CD4-positive, alpha-beta memory T cell (primary cell): ENCODE measurements around the gene PPM1F. TPM values are rescaled to one million over a fixed set of nuclear protein-coding genes. Genes with fewer than 3 reads are reported as not detected.
A peak's percentile ranks its signal among the peaks of the same experiment; 100 is the strongest.

ENCODE experiments used
- CTCF ChIA-PET: fragments of 350-600 bp; sonication (Branson Sonifier 250); formaldehyde crosslinking; loops from one replicate; lab custom pipeline; 2021; ENCODE audit warnings: inconsistent platforms; ENCODE audit not compliant: partially characterized antibody; lab: Charles Lee
- POLR2A ChIA-PET: fragments of 350-600 bp; sonication (Branson Sonifier 250); formaldehyde crosslinking; loops from one replicate; lab custom pipeline; 2021; ENCODE audit not compliant: partially characterized antibody; lab: Charles Lee
- DNase-seq, 5 donors: peaks; one replicate each; pipeline versions ENCODE4 v3.0.0 to v3.0.0-alpha.2; 2020 to 2022; ENCODE audit warnings: mixed read lengths in 1 of 5
- H3K27ac ChIP-seq: one replicate; pipeline ENCODE4 v1.7.0; 2013; ENCODE audit warnings: low read depth, low read length
- H3K27me3 ChIP-seq: 2 replicates; pipeline ENCODE4 v1.7.0; 2013; ENCODE audit warnings: mild to moderate bottlenecking, low read length, moderate library complexity; ENCODE audit not compliant: insufficient read depth
- H3K36me3 ChIP-seq: 2 replicates; pipeline ENCODE4 v1.7.0; 2013; ENCODE audit warnings: mild to moderate bottlenecking, low read length, moderate library complexity; ENCODE audit not compliant: insufficient read depth
- H3K4me1 ChIP-seq: 2 replicates; pipeline ENCODE4 v1.7.0; 2013; ENCODE audit warnings: mild to moderate bottlenecking, low read length, moderate library complexity; ENCODE audit not compliant: insufficient read depth
- H3K4me3 ChIP-seq, 2 donors: one replicate each; pipeline ENCODE4 v1.7.0; 2013; ENCODE audit warnings: low read length in 2 of 2, mild to moderate bottlenecking in 1 of 2
- H3K9me3 ChIP-seq, 2 donors: one replicate each; pipeline ENCODE4 v1.7.0; 2013; ENCODE audit warnings: low read length in 2 of 2, control low read depth in 1 of 2; ENCODE audit not compliant: control insufficient read depth in 1 of 2
- H3K27ac Mint-ChIP-seq, 7 donors: one replicate each; pipeline ENCODE4 v1.8.0; 2020 to 2021; ENCODE audit warnings: mixed read lengths in 7 of 7, mild to moderate bottlenecking in 6 of 7, inconsistent platforms in 3 of 7, moderate library complexity in 3 of 7
- H3K27me3 Mint-ChIP-seq, 2 donors: one replicate each; pipeline ENCODE4 v1.8.0; 2020 to 2021; ENCODE audit warnings: mixed read lengths in 2 of 2
- H3K36me3 Mint-ChIP-seq, 2 donors: one replicate each; pipeline ENCODE4 v1.8.0; 2020 to 2021; ENCODE audit warnings: mixed read lengths in 2 of 2, inconsistent platforms in 1 of 2, mild to moderate bottlenecking in 1 of 2
- H3K4me1 Mint-ChIP-seq, 4 donors: one replicate each; pipeline ENCODE4 v1.8.0; 2020 to 2021; ENCODE audit warnings: mixed read lengths in 4 of 4, mild to moderate bottlenecking in 1 of 4
- H3K4me3 Mint-ChIP-seq, 8 donors: one replicate each; pipeline ENCODE4 v1.8.0; 2020 to 2021; ENCODE audit warnings: mixed read lengths in 8 of 8, mild to moderate bottlenecking in 7 of 8, moderate library complexity in 6 of 8, inconsistent platforms in 3 of 8
- H3K9me3 Mint-ChIP-seq, 8 donors: one replicate each; pipeline ENCODE4 v1.8.0; 2020 to 2021; ENCODE audit warnings: mixed read lengths in 8 of 8, mild to moderate bottlenecking in 5 of 8, inconsistent platforms in 3 of 8, moderate library complexity in 1 of 8
- intact Hi-C: fragments of 100-400 bp; cut with micrococcal nuclease; formaldehyde crosslinking; loops from one replicate; pipeline ENCODE4 v1.15.1; 2023
- polyA plus RNA-seq, 2 donors: library from polyadenylated mRNA; unstranded; fragments of 300-500 nt; fragmentation: Illumina TruSeq; gene quantifications; one replicate each; pipeline ENCODE4 v1.2.3, GENCODE V29; 2021
- total RNA-seq, 2 experiments: library from RNA; stranded (reverse); gene quantifications; one replicate each; pipeline ENCODE4 v1.2.3, GENCODE V29; 2021

The PPM1F gene
- total and polyA plus RNA-seq, 4 experiments from 2014 or later = 5.3 to 25.4 (median 15.2) TPM

DNA sequence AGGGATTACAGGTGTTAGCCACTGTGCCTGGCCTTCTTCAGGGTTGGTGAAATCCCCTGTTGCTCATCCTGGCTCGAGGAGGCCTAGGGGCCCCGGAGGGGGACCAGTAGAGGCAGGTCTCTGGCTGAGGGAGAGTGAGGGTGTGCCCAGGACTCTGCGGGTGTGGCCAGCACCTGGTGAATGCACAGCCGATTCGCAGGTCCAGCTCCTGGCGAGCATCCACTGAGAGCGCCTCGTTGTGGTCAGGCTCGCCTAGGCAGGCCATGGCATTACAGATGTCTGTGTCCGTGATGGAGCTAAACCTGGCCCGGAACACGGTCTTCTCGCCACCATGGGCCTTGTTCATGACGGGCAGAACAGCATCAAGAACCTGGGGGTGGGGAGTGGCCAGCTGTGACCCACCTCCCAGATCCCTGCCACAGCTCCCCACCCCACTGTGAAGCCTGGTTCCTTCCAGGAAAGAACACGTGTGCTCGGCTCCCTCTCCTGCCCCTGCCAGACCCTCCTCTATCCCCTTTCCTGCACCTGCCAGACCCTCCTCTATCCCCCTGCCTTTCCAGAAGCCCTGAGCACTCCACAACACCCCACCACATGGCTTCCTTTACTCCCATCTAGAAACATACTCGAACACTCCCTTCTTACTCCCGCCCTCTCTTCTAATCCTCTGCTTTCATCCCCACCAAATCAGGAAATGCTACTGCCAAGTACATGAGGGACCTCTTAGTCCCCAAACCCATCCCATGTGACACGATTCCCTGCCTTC, 17.6 kb upstream of the PPM1F start:
- H3K4me1 Mint-ChIP-seq = peaks cover 0 to 5% (median under 1%) of the 10 kb centered on the region in 4 donors
- no peaks in the 10 kb centered on the region for H3K27me3 Mint-ChIP-seq
- H3K9me3 Mint-ChIP-seq = no peaks in the 10 kb centered on the region
- DNase-seq = no peak
- no peak overlapping the region for H3K4me3 ChIP-seq
- POLR2A ChIA-PET = interaction anchor here (5.4 kb wide), 1 partner anchor 12 kb away, joined by 29 read pairs; the partner anchor contains the start of gene TOP3B
- intact Hi-C loops = no loop called here
- H3K27me3 ChIP-seq = no peaks in the 10 kb centered on the region
- H3K4me3 Mint-ChIP-seq = no peak overlapping the region
- peak overlapping the region in 2 of 7 donors; percentile 54 to 61 for H3K27ac Mint-ChIP-seq
- no peaks in the 10 kb centered on the region for H3K9me3 ChIP-seq
- H3K4me1 ChIP-seq = no peaks in the 10 kb centered on the region
- H3K36me3 Mint-ChIP-seq = peaks cover 42 to 77% of the 10 kb centered on the region in 2 donors
- no peak overlapping the region for H3K27ac ChIP-seq
- H3K36me3 ChIP-seq = peaks cover 60% of the 10 kb centered on the region
- CTCF ChIA-PET = interaction anchor here (0.7 to 3.4 kb wide), 4 partner anchors 12 to 261 kb away, joined by 3 to 27 read pairs (median 4); partner anchors contain the start of gene TOP3B

DNA sequence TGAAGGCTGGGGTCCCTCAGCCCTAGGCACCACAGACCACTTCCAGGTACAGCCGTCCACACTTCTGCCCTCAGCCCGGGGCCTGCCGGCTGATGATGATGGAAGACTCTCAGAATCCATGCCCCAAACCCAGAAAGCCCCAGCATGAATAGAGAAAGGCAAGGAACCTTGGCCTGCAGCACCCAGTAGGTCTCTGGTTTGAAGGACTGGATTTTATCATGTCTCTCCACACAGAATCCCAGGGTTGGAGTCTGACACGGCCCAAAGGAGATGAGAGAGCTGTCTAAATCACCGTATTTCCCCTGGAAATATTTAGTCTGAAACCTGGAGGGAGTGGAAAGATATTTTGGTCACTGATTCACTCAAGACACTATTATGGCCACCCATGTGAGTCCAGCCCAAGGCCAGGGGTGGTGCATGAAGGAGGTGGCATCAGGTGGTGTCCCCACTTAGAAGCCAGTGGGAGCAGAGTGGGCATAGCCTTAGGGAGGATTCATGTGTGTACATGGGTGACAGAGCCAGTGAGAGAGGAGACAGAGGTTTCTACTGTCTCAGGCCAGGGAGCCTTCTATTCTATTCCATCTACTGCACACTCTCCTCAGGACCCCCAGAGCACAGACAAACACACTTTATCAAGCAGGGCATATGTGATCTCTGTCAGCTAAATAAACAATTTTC, 15.9 kb upstream of the PPM1F start:
- peaks cover 36 to 74% of the 10 kb centered on the region in 2 donors for H3K36me3 Mint-ChIP-seq
- no peak overlapping the region for H3K4me3 Mint-ChIP-seq
- Histone ChIP-seq H3K4me1 (no peaks in the 10 kb centered on the region), H3K36me3 (peaks cover 60% of the 10 kb centered on the region), H3K27me3 (no peaks in the 10 kb centered on the region), H3K4me3 (no peak overlapping the region), H3K9me3 (no peaks in the 10 kb centered on the region), H3K27ac (no peak overlapping the region)
- peaks cover 0 to 5% (median under 1%) of the 10 kb centered on the region in 4 donors for H3K4me1 Mint-ChIP-seq
- DNase-seq = no peak
- ChIA-PET CTCF (interaction anchor here (1.4 to 2.4 kb wide), 3 partner anchors 16 to 31 kb away, joined by 5 to 7 read pairs (median 5); partner anchors contain the start of gene PPM1F), POLR2A (interaction anchor here (1.2 to 5.4 kb wide), 2 partner anchors 9 to 14 kb away, joined by 3 to 29 read pairs; partner anchors contain the start of gene TOP3B)
- H3K27me3 Mint-ChIP-seq = no peaks in the 10 kb centered on the region
- intact Hi-C loops = no loop called here
- H3K27ac Mint-ChIP-seq = peak overlapping the region in 2 of 7 donors; percentile 25 to 46
- no peaks in the 10 kb centered on the region for H3K9me3 Mint-ChIP-seq

DNA sequence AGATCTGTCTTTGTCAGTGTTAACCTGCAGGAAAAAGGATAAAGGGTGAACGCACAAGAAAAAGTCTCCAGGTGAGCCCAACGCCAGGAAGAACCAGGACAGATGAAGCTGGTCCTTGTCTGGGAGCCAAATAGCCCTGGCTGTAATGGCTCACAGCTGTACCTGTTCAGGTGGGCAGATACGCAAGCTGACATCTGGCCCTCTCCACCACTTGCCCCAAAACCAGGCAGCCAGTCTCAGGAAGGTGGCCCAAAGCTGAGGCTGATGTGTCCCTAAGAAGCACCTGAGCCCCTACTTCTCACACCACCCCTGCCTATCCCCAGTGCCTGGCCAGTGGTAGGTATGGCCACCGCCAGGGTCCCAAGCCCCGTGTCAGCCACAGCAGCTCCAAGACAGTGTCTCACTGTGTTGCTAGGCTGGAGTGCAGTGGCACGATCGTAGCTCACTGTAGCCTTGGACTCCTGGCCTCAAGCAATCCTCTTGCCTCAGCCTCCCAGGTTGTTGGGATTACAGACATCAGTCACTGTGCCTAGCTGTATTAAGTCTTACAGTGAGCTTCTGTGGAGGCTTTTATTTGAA, 15.1 kb upstream of the PPM1F start:
- H3K9me3 ChIP-seq = no peaks in the 10 kb centered on the region
- intact Hi-C loops = no loop called here
- no peak overlapping the region for H3K27ac ChIP-seq
- H3K27me3 ChIP-seq = no peaks in the 10 kb centered on the region
- no peak overlapping the region for H3K4me3 Mint-ChIP-seq
- H3K4me1 Mint-ChIP-seq = peaks cover 0 to 5% (median 0%) of the 10 kb centered on the region in 4 donors
- no peak overlapping the region for H3K4me3 ChIP-seq
- peaks cover 59% of the 10 kb centered on the region for H3K36me3 ChIP-seq
- CTCF ChIA-PET = interaction anchor here (2.4 kb wide), 2 partner anchors 15 to 30 kb away, joined by 5 to 7 read pairs; partner anchors contain the start of gene PPM1F
- H3K27me3 Mint-ChIP-seq = no peaks in the 10 kb centered on the region
- DNase-seq = no peak
- H3K27ac Mint-ChIP-seq = no peak overlapping the region
- no peaks in the 10 kb centered on the region for H3K9me3 Mint-ChIP-seq
- H3K36me3 Mint-ChIP-seq = peaks cover 42 to 73% of the 10 kb centered on the region in 2 donors
- POLR2A ChIA-PET = interaction anchor here (1.2 to 5.4 kb wide), 2 partner anchors 8 to 14 kb away, joined by 3 to 29 read pairs; partner anchors contain the start of gene TOP3B
- H3K4me1 ChIP-seq = no peaks in the 10 kb centered on the region

DNA sequence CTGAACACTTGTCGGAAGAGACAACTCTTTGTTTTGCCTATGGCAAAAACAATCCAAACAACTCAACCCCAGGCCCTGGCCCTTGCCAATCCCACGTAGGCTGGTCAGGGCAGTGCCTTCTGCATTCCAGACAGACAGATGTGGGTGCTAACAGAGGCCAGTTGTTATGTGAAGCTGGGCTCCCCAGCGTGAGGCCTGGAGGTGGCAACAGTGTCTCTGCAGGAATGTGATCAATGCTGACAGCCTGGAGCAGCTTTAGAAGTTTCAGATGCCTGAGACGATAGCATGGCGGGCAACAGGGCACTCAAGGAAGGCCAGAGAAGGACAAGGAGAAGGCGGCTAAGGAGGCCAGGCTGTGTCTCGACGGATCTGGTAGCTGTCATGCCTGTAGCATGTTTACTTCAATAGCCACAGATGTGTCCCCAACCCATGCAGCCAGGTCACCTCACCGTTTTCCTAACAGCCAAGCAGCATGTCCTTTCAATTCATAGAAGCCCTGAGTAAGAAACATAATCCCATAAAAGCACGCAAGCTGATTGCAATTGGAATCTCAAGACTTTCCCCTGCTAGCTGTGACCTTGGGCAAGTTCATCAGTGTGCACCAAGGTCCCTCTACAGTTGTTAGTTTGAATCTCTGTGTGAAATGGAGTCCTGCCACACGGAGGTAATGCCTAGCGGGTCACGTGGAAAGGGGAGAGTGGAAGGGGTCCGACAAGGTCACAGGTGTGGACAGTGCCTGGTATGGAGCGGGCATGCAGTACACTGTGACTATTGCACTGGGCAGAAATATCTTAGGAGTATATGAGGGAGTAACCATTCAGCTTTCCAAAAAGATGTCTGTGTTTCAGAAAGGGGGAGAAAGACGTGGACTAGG, 14.2 kb upstream of the PPM1F start:
- peaks cover 65% of the 10 kb centered on the region for H3K36me3 ChIP-seq

DNA sequence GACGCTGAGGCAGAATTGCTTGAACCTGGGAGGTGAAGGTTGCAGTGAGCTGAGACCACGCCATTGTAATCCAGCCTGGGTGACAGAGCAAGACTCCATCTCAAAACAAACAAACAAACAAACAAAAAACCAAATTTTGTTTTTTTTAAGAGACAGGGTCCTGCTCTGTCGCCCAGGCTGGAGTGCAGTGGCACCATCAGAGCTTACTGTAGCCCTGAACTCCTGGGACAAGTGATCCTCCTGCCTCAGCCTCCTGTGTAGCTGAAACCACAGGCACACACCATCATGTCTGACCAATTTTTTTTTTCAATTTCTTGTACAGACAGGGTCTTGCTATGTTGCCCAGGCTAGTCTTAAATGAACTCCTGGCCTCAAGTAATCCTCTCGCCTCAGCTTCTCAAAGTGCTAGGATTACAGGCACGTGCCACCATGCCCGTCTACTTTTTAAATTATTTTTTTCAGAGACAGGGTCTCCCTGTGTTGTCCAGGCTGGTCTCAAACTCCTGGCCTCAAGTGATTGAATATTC, 13.2 kb upstream of the PPM1F start:
- H3K27me3 Mint-ChIP-seq = no peaks in the 10 kb centered on the region
- H3K27ac Mint-ChIP-seq = no peak overlapping the region
- H3K4me1 Mint-ChIP-seq = no peaks in the 10 kb centered on the region

More for the DNA sequence above, 14.2 kb upstream of the PPM1F start:
- Histone ChIP-seq H3K27me3 (no peaks in the 10 kb centered on the region), H3K4me3 (no peak overlapping the region), H3K27ac (no peak overlapping the region), H3K9me3 (no peaks in the 10 kb centered on the region), H3K4me1 (no peaks in the 10 kb centered on the region)
- no peaks in the 10 kb centered on the region for H3K4me1 Mint-ChIP-seq
- H3K27me3 Mint-ChIP-seq = no peaks in the 10 kb centered on the region
- no peak overlapping the region for H3K27ac Mint-ChIP-seq
- no peak overlapping the region for H3K4me3 Mint-ChIP-seq
- H3K9me3 Mint-ChIP-seq = no peaks in the 10 kb centered on the region
- no peak for DNase-seq
- H3K36me3 Mint-ChIP-seq = peaks cover 40 to 76% of the 10 kb centered on the region in 2 donors
- ChIA-PET POLR2A (no interaction called here), CTCF (interaction anchor here (0.9 to 2.4 kb wide), 3 partner anchors 14 to 29 kb away, joined by 3 to 7 read pairs (median 5); partner anchors contain the start of gene PPM1F)
- intact Hi-C loops = no loop called here

DNA sequence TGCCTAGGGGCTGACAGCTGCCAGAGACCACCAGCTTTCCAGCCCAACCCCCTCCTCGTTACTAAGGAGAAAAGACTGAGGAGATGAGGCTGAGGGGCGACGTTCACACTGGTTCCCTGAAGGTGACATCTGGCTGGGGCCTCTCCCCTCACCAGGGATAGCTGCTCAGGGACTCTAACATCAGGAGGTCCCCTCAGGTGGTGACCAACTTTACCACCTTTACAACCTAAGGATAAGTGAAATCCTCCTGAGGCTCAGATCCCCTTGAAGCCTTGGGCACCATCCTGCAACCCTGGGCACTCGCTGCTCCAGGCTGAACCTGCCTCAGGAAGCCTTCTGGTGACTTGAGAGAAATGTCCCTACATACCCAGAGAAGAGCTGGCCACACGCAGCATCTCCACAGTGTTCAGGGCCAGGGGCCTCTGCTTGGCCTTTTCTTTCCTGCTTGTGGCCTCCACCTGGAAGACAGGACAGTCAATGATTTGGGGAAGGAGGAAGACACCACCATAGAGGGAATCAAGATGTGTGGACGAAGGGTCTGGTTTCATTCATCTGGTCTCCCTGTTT, 12.4 kb upstream of the PPM1F start:
- H3K27ac ChIP-seq = no peak overlapping the region
- no peaks in the 10 kb centered on the region for H3K9me3 ChIP-seq
- no peaks in the 10 kb centered on the region for H3K4me1 ChIP-seq
- H3K27me3 ChIP-seq = no peaks in the 10 kb centered on the region
- DNase-seq = no peak
- Mint-ChIP-seq H3K36me3 (peaks cover 35 to 68% of the 10 kb centered on the region in 2 donors), H3K4me1 (no peaks in the 10 kb centered on the region), H3K9me3 (no peaks in the 10 kb centered on the region), H3K4me3 (no peak overlapping the region), H3K27me3 (no peaks in the 10 kb centered on the region), H3K27ac (no peak overlapping the region)
- no peak overlapping the region for H3K4me3 ChIP-seq
- POLR2A ChIA-PET = no interaction called here
- intact Hi-C loops = no loop called here
- CTCF ChIA-PET = no interaction called here
- peaks cover 51% of the 10 kb centered on the region for H3K36me3 ChIP-seq

More for the DNA sequence above, 13.2 kb upstream of the PPM1F start:
- H3K4me3 Mint-ChIP-seq = no peak overlapping the region
- H3K9me3 Mint-ChIP-seq = no peaks in the 10 kb centered on the region
- Histone ChIP-seq H3K9me3 (no peaks in the 10 kb centered on the region), H3K4me1 (no peaks in the 10 kb centered on the region), H3K36me3 (peaks cover 57% of the 10 kb centered on the region), H3K27me3 (no peaks in the 10 kb centered on the region), H3K4me3 (no peak overlapping the region), H3K27ac (no peak overlapping the region)
- CTCF ChIA-PET = no interaction called here
- no peak for DNase-seq
- POLR2A ChIA-PET = no interaction called here
- intact Hi-C loops = no loop called here
- peaks cover 40 to 69% of the 10 kb centered on the region in 2 donors for H3K36me3 Mint-ChIP-seq
